HCT116 (cell line): ENCODE measurements around the gene TCERG1L. TPM values are rescaled to one million over a fixed set of nuclear protein-coding genes. Genes with fewer than 3 reads are reported as not detected.

Source experiments
- ATAC-seq: fragments of 200-7000 bp; cut with Tn5 transposase; 2 replicates; pipeline ENCODE4 v1.9.1; 2020; ENCODE audit warnings: mild to moderate bottlenecking, moderate library complexity
- BruUV-seq: library from RNA; stranded (reverse); fragments of 400-500 nt; replicated peaks from 2 replicates; lab custom pipeline; 2021; lab: Mats Ljungman, UMichigan
- CTCF ChIA-PET: fragments of 300-600 bp; sonication (Branson Sonifier 250); formaldehyde crosslinking; loops from one replicate; lab custom pipeline; 2021; ENCODE audit warnings: antibody characterized with exemption; lab: Charles Lee
- POLR2A ChIA-PET: fragments of 300-600, 350-600 bp; sonication (Branson Sonifier 250); formaldehyde crosslinking; loops from one replicate; lab custom pipeline; 2021; ENCODE audit warnings: antibody characterized with exemption; lab: Charles Lee
- RAD21 ChIA-PET, 2 experiments: fragments of 300-600 bp; sonication (Branson Sonifier 250); formaldehyde crosslinking; loops; one replicate each; lab custom pipeline; 2023; ENCODE audit warnings: low total read pairs in 2 of 2; ENCODE audit not compliant: uncharacterized antibody in 2 of 2, unreplicated experiment in 2 of 2, low non-redundant PET in 1 of 2; lab: Charles Lee
- DNase-seq: peaks from one replicate; pipeline ENCODE4 v3.0.0-alpha.2; 2010; ENCODE audit warnings: low read depth, low spot score
- H2AFZ ChIP-seq: fragments of 200-600 bp; shearing (Covaris generic), sonication (generic); 2 replicates; pipeline ENCODE4 v1.6.1; 2017; ENCODE audit warnings: low read depth, mixed run types, mixed read lengths, antibody characterized with exemption, low read length; ENCODE audit not compliant: poor library complexity, severe bottlenecking
- H3K27ac ChIP-seq: 2 replicates; pipeline ENCODE4 v1.5.1; 2012; ENCODE audit warnings: low read depth, low read length
- H3K27me3 ChIP-seq: fragments of 200-600 bp; sonication (generic); 2 replicates; pipeline ENCODE4 v1.6.1; 2016; ENCODE audit warnings: mixed run types, low read length, mixed read lengths; ENCODE audit not compliant: insufficient read depth
- H3K36me3 ChIP-seq, 2 experiments: fragments of 200-500 bp in 1 of 2; fragments of 200-600 bp in 1 of 2; sonication (Bioruptor generic) in 1 of 2; sonication (generic) in 1 of 2; 2 replicates each; pipeline versions ENCODE4 v1.5.1 to v1.6.1; 2014 to 2016; ENCODE audit warnings: low read length in 2 of 2, inconsistent platforms in 1 of 2, mixed read lengths in 1 of 2, mixed run types in 1 of 2; ENCODE audit not compliant: insufficient read depth in 2 of 2, control insufficient read depth in 1 of 2
- H3K4me1 ChIP-seq, 2 experiments: fragments of 200-600 bp in 1 of 2; sonication (generic) in 1 of 2; 2 replicates each; pipeline versions ENCODE4 v1.5.1 to v1.6.1; 2012 to 2017; ENCODE audit warnings: low read length in 2 of 2, inconsistent platforms in 1 of 2, mild to moderate bottlenecking in 1 of 2, mixed read lengths in 1 of 2, mixed run types in 1 of 2, moderate library complexity in 1 of 2; ENCODE audit not compliant: insufficient read depth in 2 of 2, control insufficient read depth in 1 of 2
- H3K4me2 ChIP-seq: fragments of 200-600 bp; sonication (generic); 2 replicates; pipeline ENCODE4 v1.6.1; 2017; ENCODE audit warnings: mixed run types, low read length, mixed read lengths
- H3K4me3 ChIP-seq, 2 experiments: fragments of 200-600 bp in 1 of 2; sonication (generic) in 1 of 2; replicated peaks in 1 of 2; 2 replicates each; pipeline ENCODE4 v1.5.1; 2011 to 2016; ENCODE audit warnings: low read length in 2 of 2, control low read depth in 1 of 2, low read depth in 1 of 2, mild to moderate bottlenecking in 1 of 2, mixed read lengths in 1 of 2, mixed run types in 1 of 2
- H3K79me2 ChIP-seq: fragments of 200-600 bp; sonication (generic); 2 replicates; pipeline ENCODE4 v1.6.1; 2017; ENCODE audit warnings: mild to moderate bottlenecking, mixed run types, low read length, moderate library complexity, mixed read lengths; ENCODE audit not compliant: insufficient read depth
- H3K9ac ChIP-seq: fragments of 200-600 bp; sonication (generic); 2 replicates; pipeline ENCODE4 v1.6.1; 2016; ENCODE audit warnings: low read length, mixed read lengths
- H3K9me2 ChIP-seq: fragments of 200-600 bp; sonication (generic), shearing (Covaris generic); 2 replicates; pipeline ENCODE4 v1.6.1; 2017; ENCODE audit warnings: mixed run types, mild to moderate bottlenecking, moderate library complexity; ENCODE audit not compliant: insufficient read depth
- H3K9me3 ChIP-seq, 2 experiments: fragments of 200-500 bp in 1 of 2; fragments of 200-600 bp in 1 of 2; sonication (Bioruptor generic) in 1 of 2; sonication (generic) in 1 of 2; 2 replicates each; pipeline ENCODE4 v1.6.1; 2014 to 2017; ENCODE audit warnings: low read length in 2 of 2, mixed read lengths in 2 of 2, inconsistent platforms in 1 of 2, low read depth in 1 of 2, mild to moderate bottlenecking in 1 of 2, mixed run types in 1 of 2, moderate library complexity in 1 of 2; ENCODE audit not compliant: control insufficient read depth in 1 of 2, insufficient read depth in 1 of 2
- H4K20me1 ChIP-seq: fragments of 200-600 bp; sonication (generic), shearing (Covaris generic); 2 replicates; pipeline ENCODE4 v1.6.1; 2017; ENCODE audit warnings: mixed run types, mild to moderate bottlenecking, moderate library complexity; ENCODE audit not compliant: insufficient read depth
- ATF3 ChIP-seq: IDR thresholded peaks from 2 replicates; pipeline ENCODE4 v1.6.1; 2012
- CBX3 ChIP-seq: IDR thresholded peaks from 2 replicates; pipeline ENCODE4 v1.6.1; 2012; ENCODE audit warnings: low read depth
- CEBPB ChIP-seq: IDR thresholded peaks from 2 replicates; pipeline ENCODE4 v1.6.1; 2012; ENCODE audit warnings: low read depth
- EGR1 ChIP-seq: IDR thresholded peaks from 2 replicates; pipeline ENCODE4 v1.6.1; 2012; ENCODE audit warnings: low read depth
- ELF1 ChIP-seq: IDR thresholded peaks from 2 replicates; pipeline ENCODE4 v1.6.1; 2012; ENCODE audit warnings: low read depth, borderline replicate concordance
- FOSL1 ChIP-seq: IDR thresholded peaks from 2 replicates; pipeline ENCODE4 v1.6.1; 2012; ENCODE audit warnings: low read depth
- REST ChIP-seq: IDR thresholded peaks from 2 replicates; pipeline ENCODE4 v1.6.1; 2012; ENCODE audit warnings: low read depth
- SIN3A ChIP-seq: IDR thresholded peaks from 2 replicates; pipeline ENCODE4 v1.6.1; 2012; ENCODE audit warnings: low read depth
- SP1 ChIP-seq: IDR thresholded peaks from 2 replicates; pipeline ENCODE4 v1.6.1; 2012; ENCODE audit warnings: low read depth
- SRF ChIP-seq: IDR thresholded peaks from 2 replicates; pipeline ENCODE4 v1.6.1; 2012; ENCODE audit warnings: low read depth
- TCF7L2 ChIP-seq: IDR thresholded peaks from 2 replicates; pipeline ENCODE4 v1.7.0; 2011; ENCODE audit warnings: borderline replicate concordance, inconsistent platforms; ENCODE audit not compliant: insufficient read depth, insufficient read length; ENCODE audit errors: extremely low read depth
- YY1 ChIP-seq: IDR thresholded peaks from 2 replicates; pipeline ENCODE4 v1.6.1; 2011; ENCODE audit warnings: low read length, low read depth, moderate library complexity, mild to moderate bottlenecking; ENCODE audit not compliant: insufficient replicate concordance; ENCODE audit errors: extremely low read depth
- ZBTB33 ChIP-seq: IDR thresholded peaks from 2 replicates; pipeline ENCODE4 v1.6.1; 2011; ENCODE audit warnings: mild to moderate bottlenecking, low read length, moderate library complexity; ENCODE audit not compliant: insufficient replicate concordance; ENCODE audit errors: extremely low read depth
- ZFX ChIP-seq: fragments of 450-650 bp; IDR thresholded peaks from 2 replicates; pipeline ENCODE4 v1.6.1; 2017
- ZNF274 ChIP-seq: fragments of 200-500 bp; sonication (Bioruptor generic); IDR thresholded peaks from 2 replicates; pipeline ENCODE4 v1.6.1; 2014; ENCODE audit warnings: mild to moderate bottlenecking, low read depth, low read length, inconsistent platforms
- intact Hi-C: fragments of 100-400 bp; cut with micrococcal nuclease; formaldehyde crosslinking; loops from 2 replicates; pipeline ENCODE4 v1.10.0; 2022
- total RNA-seq: library from RNA; stranded (reverse); gene quantifications from one replicate; pipeline ENCODE4 v1.2.1, GENCODE V29; 2021; ENCODE audit not compliant: unreplicated experiment
- TF ChIP-seq, protein P1 (sequence below), 3 experiments: fragments of 200-600 bp in 1 of 3; sonication (generic) in 1 of 3; IDR thresholded peaks in 2 of 3; conservative IDR thresholded peaks in 1 of 3; 2 replicates each; pipeline ENCODE4 v1.5.1; 2012 to 2017; ENCODE audit warnings: low read depth in 2 of 3, low read length in 2 of 3, antibody characterized with exemption in 1 of 3, borderline replicate concordance in 1 of 3, control low read depth in 1 of 3, mild to moderate bottlenecking in 1 of 3, mixed read lengths in 1 of 3, mixed run types in 1 of 3, moderate library complexity in 1 of 3; ENCODE audit not compliant: insufficient read depth in 1 of 3

The TCERG1L gene
- total RNA-seq, 1 experiment from 2014 or later = not detected

DNA sequence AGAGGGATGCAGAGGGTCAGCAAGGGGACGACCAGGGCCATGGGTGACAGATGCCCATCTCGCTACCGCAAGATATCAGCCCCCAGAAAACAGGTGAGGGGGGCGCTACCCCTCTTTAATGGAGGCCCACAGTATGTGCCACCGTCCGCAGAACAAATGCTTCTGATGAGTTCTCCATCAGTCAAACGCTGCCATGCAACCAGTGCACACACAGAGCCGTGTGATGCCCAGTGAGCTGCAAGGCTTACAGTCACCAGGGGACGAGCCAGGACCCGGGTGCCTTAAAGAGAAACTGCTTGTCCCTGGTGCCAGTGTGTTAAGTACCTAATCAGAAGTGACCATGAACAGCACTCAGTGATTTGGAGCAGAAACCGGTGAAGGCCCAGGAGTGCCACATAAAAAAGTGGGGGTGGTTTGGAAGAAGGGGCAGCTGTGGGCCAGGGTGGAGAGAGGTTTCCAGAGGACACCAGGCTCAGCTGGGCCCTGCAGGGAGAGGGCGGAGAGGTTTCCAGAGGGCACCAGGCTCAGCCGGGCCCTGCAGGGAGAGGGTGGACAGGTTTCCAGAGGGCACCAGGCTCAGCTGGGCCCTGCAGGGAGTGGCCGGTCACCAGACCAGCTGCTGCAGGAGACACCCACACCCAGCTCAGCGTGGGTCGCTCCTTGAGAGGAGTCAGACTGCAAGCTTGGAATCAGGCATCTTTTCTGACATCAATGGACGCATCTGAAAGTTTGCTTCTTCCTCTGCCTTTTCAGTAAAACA is 50.9 kb downstream of the TCERG1L start:
- H3K4me1 ChIP-seq = no peaks in the 10 kb centered on the region
- H3K9me2 ChIP-seq = no peaks in the 10 kb centered on the region
- no peak overlapping the region for H2AFZ ChIP-seq
- H3K9ac ChIP-seq = no peak overlapping the region
- H3K27ac ChIP-seq = no peak overlapping the region
- H3K79me2 ChIP-seq = no peaks in the 10 kb centered on the region
- no peaks in the 10 kb centered on the region for H3K36me3 ChIP-seq
- no peak for TF ChIP-seq TCF7L2
- no peak for TF ChIP-seq ZNF274
- no peak for TF ChIP-seq ZFX
- no peak for TF ChIP-seq ATF3
- TF ChIP-seq, protein P1, sequence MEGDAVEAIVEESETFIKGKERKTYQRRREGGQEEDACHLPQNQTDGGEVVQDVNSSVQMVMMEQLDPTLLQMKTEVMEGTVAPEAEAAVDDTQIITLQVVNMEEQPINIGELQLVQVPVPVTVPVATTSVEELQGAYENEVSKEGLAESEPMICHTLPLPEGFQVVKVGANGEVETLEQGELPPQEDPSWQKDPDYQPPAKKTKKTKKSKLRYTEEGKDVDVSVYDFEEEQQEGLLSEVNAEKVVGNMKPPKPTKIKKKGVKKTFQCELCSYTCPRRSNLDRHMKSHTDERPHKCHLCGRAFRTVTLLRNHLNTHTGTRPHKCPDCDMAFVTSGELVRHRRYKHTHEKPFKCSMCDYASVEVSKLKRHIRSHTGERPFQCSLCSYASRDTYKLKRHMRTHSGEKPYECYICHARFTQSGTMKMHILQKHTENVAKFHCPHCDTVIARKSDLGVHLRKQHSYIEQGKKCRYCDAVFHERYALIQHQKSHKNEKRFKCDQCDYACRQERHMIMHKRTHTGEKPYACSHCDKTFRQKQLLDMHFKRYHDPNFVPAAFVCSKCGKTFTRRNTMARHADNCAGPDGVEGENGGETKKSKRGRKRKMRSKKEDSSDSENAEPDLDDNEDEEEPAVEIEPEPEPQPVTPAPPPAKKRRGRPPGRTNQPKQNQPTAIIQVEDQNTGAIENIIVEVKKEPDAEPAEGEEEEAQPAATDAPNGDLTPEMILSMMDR (IDR thresholded peaks at IDR 0.05 in 2 of 3, conservative IDR thresholded peaks at IDR 0.05 in 1 of 3; ENCODE audit: borderline replicate concordance in 1 of 3, insufficient read depth in 1 of 3, low read depth in 2 of 3, low read length in 2 of 3) = no peak
- TF ChIP-seq SIN3A = no peak
- no peak for TF ChIP-seq ZBTB33
- no peak for TF ChIP-seq CEBPB
- TF ChIP-seq FOSL1 = no peak
- no peak for TF ChIP-seq ELF1
- no peak for TF ChIP-seq REST
- TF ChIP-seq SP1 = no peak
- no peak for TF ChIP-seq EGR1
- TF ChIP-seq YY1 = no peak
- TF ChIP-seq CBX3 = no peak
- TF ChIP-seq SRF = no peak
- no peak for DNase-seq
- ChIA-PET POLR2A (no interaction called here), RAD21 (no interaction called here), CTCF (no interaction called here)
- H3K4me2 ChIP-seq = no peak overlapping the region
- H3K27me3 ChIP-seq = no peaks in the 10 kb centered on the region
- H3K9me3 ChIP-seq = no peaks in the 10 kb centered on the region
- BruUV-seq = no TSS peak
- no peaks in the 10 kb centered on the region for H4K20me1 ChIP-seq
- intact Hi-C loops = no loop called here
- no peak for ATAC-seq
- no peak overlapping the region for H3K4me3 ChIP-seq
